GM21515 (cell line): ENCODE measurements around the gene SH2D1B.

ENCODE experiments used
- ATAC-seq: cut with Tn5 transposase; IDR thresholded peaks from one replicate; pipeline ENCODE4 v1.9.1; 2021; ENCODE audit not compliant: unreplicated experiment

SH2D1B gene

GRCh38 chr1:162383516-162383915, 28.4 kb downstream of the SH2D1B start:
- ATAC-seq, result no peak

DNA sequence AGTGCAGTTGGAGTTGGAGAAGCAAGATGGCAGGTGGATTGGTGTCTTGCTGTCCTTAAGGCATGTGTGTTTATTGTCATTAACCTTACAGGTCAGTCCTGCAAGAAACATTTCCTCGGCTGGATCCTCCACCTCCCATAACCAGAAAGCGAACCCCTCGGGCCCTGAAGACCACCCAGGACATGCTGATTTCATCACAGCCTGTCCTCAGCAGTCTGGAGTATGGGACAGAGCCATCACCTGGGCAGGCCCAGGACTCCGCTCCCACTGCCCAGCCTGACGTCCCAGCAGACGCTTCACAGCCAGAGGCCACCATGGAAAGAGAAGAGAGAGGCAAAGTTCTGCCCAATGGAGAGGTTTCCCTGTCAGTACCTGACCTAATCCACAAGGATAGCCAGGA, 28.8 kb downstream of the SH2D1B start:
- ATAC-seq, result no peak

- no peak for ATAC-seq
These were observed 29.8 kb downstream of the SH2D1B start for GRCh38 chr1:162381941-162382750.

- ATAC-seq, result no peak
These were observed 30.6 kb downstream of the SH2D1B start, which contains the start of gene C1orf226 for GRCh38 chr1:162381383-162381782. TSS of gene C1orf226 (plus strand) at chr1:162381728. CDS start at chr1:162381902, 174 bp downstream.

DNA sequence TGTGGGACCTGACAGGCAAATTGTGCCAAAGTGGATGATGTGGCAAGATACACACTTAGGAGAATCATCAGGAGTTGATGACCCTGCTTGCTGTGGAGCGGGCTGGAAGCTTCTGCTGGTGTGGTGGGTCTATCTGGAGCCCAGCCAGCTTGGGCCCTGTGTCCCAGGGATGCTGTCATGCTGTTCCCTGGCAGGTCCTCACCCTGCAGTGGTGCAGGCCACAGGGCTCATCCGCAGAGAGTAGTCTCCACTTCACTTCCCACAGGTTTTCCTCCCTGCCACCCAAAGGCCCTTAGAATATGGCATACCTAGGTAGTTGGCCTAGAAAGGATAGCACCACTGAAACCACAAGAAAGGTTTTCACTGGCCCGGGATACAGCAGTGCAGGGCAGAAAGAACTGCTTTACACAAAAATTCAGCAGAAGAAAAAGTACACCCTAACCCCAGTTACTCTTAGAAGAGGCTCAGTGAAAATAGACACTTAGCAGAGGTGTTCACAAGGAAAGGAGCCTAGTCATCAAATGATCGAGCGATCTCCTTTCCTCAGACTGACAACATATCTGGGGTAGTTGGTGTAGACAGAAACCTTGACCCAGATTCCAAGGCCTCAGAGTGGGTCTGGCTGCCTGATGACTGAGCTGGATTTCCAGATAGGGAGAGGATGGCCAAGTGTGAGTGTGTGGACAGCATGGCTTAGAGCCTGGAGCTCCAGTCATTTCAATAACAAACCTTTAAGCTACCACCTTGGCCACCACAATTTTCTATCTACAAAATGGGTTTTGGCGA, 31.7 kb downstream of the SH2D1B start:
- ATAC-seq, result no peak

GRCh38 chr1:162376691-162377090, 35.2 kb downstream of the SH2D1B start, which contains the start of gene SPATA46:
TSS of gene SPATA46 (minus strand) at chr1:162376854. CDS start at chr1:162376790, 64 bp downstream.
- no peak for ATAC-seq

GRCh38 chr1:162375463-162375862, 36.5 kb downstream of the SH2D1B start:
- no peak for ATAC-seq

DNA sequence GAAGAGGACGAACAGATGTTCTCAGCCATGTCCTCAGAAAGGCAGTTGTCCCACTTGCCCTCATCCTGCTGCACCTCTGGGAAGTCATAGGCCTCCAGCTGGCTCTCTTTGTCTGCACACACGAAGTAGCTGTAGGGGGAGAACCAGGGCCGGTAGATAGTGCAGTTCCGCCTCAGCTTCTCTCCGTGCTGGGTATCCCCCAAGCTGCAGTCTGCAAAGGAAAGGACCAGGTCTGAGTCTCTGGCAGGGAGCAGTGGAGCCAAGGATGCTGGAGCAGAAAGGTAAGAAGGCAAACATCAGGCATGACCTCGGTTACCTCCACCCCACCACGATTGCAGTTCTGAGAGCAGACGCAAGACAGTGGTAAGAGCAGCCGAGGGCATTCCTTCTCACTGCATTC, 37.5 kb downstream of the SH2D1B start:
- ATAC-seq, result no peak

- ATAC-seq, result no peak
These were observed 38.2 kb downstream of the SH2D1B start for GRCh38 chr1:162373541-162374260.

DNA sequence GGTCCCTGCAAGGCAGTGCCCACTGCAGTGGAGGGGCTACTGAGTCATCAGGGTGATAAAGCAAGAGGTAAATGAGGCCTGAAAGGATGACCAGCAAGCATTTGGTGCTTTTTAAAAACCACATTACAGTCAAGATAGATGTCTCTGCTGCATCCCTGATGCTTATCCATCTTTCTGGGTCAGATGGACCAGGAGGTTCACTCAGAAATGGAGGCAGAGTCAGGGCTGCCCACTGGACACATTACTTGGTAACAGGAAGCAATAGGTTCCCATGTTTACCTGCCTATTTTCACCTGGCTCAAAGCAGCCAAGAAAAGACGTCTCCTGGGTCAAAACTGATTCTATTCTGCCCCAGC, 38.9 kb downstream of the SH2D1B start:
- ATAC-seq, result no peak

DNA sequence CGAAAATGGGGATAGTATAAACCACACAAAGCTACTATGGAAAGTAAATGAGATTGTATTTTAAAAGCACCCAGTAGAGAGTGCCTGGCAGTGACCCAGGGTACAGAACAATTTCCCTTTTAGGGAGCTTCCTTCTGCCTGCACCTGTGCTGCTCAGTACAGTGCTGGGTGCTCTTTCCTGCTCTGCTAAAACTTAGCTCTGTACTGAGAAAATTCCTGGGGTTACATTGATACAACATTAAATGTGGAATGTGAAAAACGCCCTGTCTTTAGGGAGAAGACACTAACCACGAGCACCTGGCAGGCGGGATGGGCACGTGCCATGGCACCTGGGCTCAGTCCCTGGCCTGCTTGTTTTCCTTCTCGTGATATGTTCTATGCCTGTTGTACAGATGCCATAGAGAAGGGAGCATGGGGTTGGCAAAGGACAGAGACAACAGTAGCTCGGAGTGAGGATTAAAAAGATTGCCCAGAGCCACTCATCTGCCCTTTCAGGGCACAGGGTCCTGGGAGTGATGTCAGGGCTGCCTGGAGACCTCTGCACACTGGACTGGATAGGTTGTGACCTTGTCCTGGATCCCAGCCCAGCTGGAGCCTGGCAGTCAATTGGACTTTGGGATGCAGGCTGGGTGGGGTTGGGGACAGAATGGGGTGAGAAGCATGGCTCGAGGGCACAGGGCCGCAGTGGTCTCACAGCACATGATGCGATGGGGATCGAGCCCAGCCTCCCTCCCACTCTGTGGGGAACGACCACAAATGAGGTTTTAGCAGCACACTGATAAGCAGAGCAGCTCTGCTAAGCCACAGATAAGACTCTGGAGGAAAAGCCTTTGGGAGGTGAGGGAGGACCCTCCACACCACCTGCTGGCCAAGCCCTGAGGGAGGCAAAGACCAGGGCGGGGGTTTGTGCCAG, 39.5 kb downstream of the SH2D1B start:
- no peak for ATAC-seq

- ATAC-seq, result no peak
These were observed 40.3 kb downstream of the SH2D1B start for GRCh38 chr1:162371611-162372010.

- ATAC-seq, result no peak
These were observed 41.2 kb downstream of the SH2D1B start for GRCh38 chr1:162370721-162371120.

DNA sequence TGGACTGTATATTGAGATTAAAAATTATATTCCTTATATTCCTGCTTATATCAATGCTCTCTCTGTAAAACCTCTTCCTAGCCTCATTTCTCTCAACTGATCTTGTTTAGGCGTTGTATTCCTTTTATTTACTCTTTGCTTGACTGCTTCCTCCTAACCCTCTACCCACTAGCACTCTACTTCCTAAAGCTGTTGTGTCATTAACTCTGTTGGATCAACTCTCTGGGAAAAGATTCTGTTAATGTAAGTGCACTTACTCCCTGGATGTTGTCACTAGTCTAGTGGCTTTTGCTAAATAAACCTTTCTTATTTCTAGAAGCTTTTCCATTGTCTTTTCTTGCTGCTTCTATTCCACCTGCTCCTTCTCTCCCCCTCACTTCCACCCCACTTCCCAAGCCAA, 41.8 kb downstream of the SH2D1B start:
- ATAC-seq, result no peak

- no peak for ATAC-seq
These were observed 42.4 kb downstream of the SH2D1B start for GRCh38 chr1:162369571-162369970.

- ATAC-seq, result no peak
These were observed 43.5 kb downstream of the SH2D1B start for GRCh38 chr1:162368451-162368850.

GRCh38 chr1:162367772-162368171, 44.2 kb downstream of the SH2D1B start:
- no peak for ATAC-seq

DNA sequence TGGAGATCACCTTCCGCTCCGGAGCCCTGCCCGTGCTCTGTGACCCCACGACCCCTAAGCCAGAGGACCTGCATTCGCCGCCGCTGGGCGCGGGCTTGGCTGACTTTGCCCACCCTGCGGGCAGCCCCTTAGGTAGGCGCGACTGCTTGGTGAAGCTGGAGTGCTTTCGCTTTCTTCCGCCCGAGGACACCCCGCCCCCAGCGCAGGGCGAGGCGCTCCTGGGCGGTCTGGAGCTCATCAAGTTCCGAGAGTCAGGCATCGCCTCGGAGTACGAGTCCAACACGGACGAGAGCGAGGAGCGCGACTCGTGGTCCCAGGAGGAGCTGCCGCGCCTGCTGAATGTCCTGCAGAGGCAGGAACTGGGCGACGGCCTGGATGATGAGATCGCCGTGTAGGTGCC, 44.9 kb downstream of the SH2D1B start:
- no peak for ATAC-seq

DNA sequence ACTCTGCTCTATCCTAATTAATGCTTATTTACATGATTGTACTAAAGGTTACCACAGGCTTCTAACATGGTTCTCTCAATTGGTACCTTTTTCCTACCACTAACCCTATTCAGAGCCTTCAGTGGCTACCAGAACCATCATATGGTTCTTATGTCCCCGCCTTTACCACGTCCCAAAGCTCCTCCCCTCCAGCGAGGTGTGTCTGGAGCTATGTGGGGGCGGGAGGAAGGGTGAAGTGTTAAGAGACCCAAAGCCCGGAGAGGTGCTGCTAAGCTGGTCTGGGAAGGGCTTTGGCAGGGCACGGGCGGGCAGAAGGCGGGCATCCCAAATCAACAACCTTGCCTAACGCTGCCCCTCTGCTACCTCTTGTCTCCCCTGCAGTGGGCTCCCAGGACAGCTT, 45.3 kb downstream of the SH2D1B start:
- no peak for ATAC-seq

- ATAC-seq, result no peak
These were observed 45.8 kb downstream of the SH2D1B start for GRCh38 chr1:162366149-162366548.
